Neural progenitor cell (in vitro differentiated cells): ENCODE data around the gene ARHGAP23. TPM values are rescaled to one million over a fixed set of nuclear protein-coding genes. Genes with fewer than 3 reads are reported as not detected.
"Not testable (repeated sequence)": the region's sequence is repeated elsewhere in the genome, so short reads cannot be mapped to it uniquely, and the experiment has no call there.

ENCODE experiments used
- DNase-seq: peaks from one replicate; pipeline ENCODE4 v3.0.0-alpha.2; 2016; ENCODE audit warnings: low spot score
- H2AFZ ChIP-seq: fragments of 200-600 bp; sonication (generic); replicated peaks from 2 replicates; pipeline ENCODE4 v1.6.1; 2016; ENCODE audit warnings: antibody characterized with exemption
- H3F3A ChIP-seq: fragments of 200-600 bp; sonication (generic); 2 replicates; pipeline ENCODE4 v1.6.1; 2016; ENCODE audit warnings: antibody characterized with exemption, low read depth
- H3K27ac ChIP-seq: fragments of 200-600 bp; sonication (generic); 2 replicates; pipeline ENCODE4 v1.5.1; 2016; ENCODE audit warnings: mild to moderate bottlenecking
- H3K27me3 ChIP-seq: fragments of 200-600 bp; sonication (generic); 2 replicates; pipeline ENCODE4 v1.6.1; 2016; ENCODE audit warnings: mild to moderate bottlenecking, moderate library complexity
- H3K36me3 ChIP-seq: fragments of 200-600 bp; sonication (generic); 2 replicates; pipeline ENCODE4 v1.5.1; 2016
- H3K4me1 ChIP-seq: fragments of 200-600 bp; sonication (generic); 2 replicates; pipeline ENCODE4 v1.6.1; 2016; ENCODE audit warnings: mixed run types
- H3K4me2 ChIP-seq: fragments of 200-600 bp; sonication (generic); 2 replicates; pipeline ENCODE4 v1.6.1; 2016
- H3K4me3 ChIP-seq: fragments of 200-600 bp; sonication (generic); 2 replicates; pipeline ENCODE4 v1.5.1; 2016
- H3K79me2 ChIP-seq: fragments of 200-600 bp; sonication (generic); 2 replicates; pipeline ENCODE4 v1.6.1; 2016; ENCODE audit warnings: low read depth
- H3K9ac ChIP-seq: fragments of 200-600 bp; sonication (generic); 2 replicates; pipeline ENCODE4 v1.6.1; 2016
- H3K9me3 ChIP-seq: fragments of 200-600 bp; sonication (generic); 2 replicates; pipeline ENCODE4 v1.5.1; 2016; ENCODE audit warnings: low read depth
- H4K20me1 ChIP-seq: fragments of 200-600 bp; sonication (generic); 2 replicates; pipeline ENCODE4 v1.6.1; 2016; ENCODE audit warnings: low read depth
- H3K27ac Mint-ChIP-seq: 3 replicates; pipeline ENCODE4 v1.8.0; 2021; ENCODE audit warnings: mixed read lengths
- H3K27me3 Mint-ChIP-seq: 2 replicates; pipeline ENCODE4 v1.8.0; 2022; ENCODE audit warnings: low read depth, mild to moderate bottlenecking, inconsistent platforms, moderate library complexity, mixed read lengths; ENCODE audit not compliant: insufficient read depth
- H3K36me3 Mint-ChIP-seq: 3 replicates; pipeline ENCODE4 v1.8.0; 2021; ENCODE audit warnings: mixed read lengths
- H3K4me1 Mint-ChIP-seq: 3 replicates; pipeline ENCODE4 v1.8.0; 2021; ENCODE audit warnings: mixed read lengths
- H3K4me3 Mint-ChIP-seq: 3 replicates; pipeline ENCODE4 v1.8.0; 2021; ENCODE audit warnings: mild to moderate bottlenecking, moderate library complexity, mixed read lengths
- H3K9me3 Mint-ChIP-seq: 3 replicates; pipeline ENCODE4 v1.8.0; 2020; ENCODE audit warnings: mixed read lengths
- EZH2 ChIP-seq: fragments of 200-600 bp; sonication (generic); IDR thresholded peaks from 2 replicates; pipeline ENCODE4 v1.6.1; 2017; ENCODE audit warnings: antibody characterized with exemption, mild to moderate bottlenecking, moderate library complexity
- EZH2phosphoT487 ChIP-seq: fragments of 200-600 bp; sonication (generic); IDR thresholded peaks from 2 replicates; pipeline ENCODE4 v1.6.1; 2017; ENCODE audit warnings: antibody characterized with exemption
- total RNA-seq: library from RNA; depleted of rRNA; stranded (reverse); fragments of >200 nt; gene quantifications from 2 replicates; pipeline ENCODE4 v1.2.3, GENCODE V29; 2015; ENCODE audit warnings: low replicate concordance
- TF ChIP-seq, protein P1 (sequence below): fragments of 200-600 bp; sonication (generic); IDR thresholded peaks from 2 replicates; pipeline ENCODE4 v1.5.1; 2017; ENCODE audit warnings: antibody characterized with exemption, mild to moderate bottlenecking

ARHGAP23 gene
- total RNA-seq, 1 donor from 2014 or later: 6.1 TPM

DNA sequence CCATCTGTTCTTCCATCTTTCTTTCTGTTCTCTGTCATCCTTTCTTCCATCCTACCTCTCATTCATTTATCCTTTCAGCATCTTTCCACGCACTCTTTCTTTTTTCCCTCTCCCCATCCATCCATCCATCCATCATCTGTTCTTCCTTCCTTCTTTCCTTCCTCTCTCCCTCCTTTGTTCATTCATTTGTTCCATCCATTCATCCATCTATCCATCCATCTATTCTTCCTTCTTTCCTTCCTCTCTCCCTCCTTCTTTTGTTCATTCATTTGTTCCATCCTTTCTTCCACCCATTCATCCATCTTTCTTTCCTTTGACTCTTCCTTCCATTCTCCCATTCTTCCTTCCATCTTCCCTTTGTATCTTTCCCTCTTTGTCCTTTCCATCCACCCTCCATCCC lies 39.2 kb downstream of the ARHGAP23 start:
- Histone ChIP-seq H3K27ac (no peak overlapping the region), H2AFZ (no peak overlapping the region), H3K9me3 (no peaks in the 10 kb centered on the region), H3K27me3 (no peaks in the 10 kb centered on the region), H3F3A (no peaks in the 10 kb centered on the region), H3K9ac (no peak overlapping the region), H3K4me2 (no peak overlapping the region), H3K4me1 (peaks cover 6% of the 10 kb centered on the region), H3K4me3 (no peak overlapping the region), H3K79me2 (no peaks in the 10 kb centered on the region), H4K20me1 (no peaks in the 10 kb centered on the region), H3K36me3 (no peaks in the 10 kb centered on the region)
- DNase-seq: no peak
- H3K36me3 Mint-ChIP-seq: peaks cover 5% of the 10 kb centered on the region
- H3K4me1 Mint-ChIP-seq: peaks cover 19% of the 10 kb centered on the region
- TF ChIP-seq EZH2: no peak
- TF ChIP-seq, protein P1, sequence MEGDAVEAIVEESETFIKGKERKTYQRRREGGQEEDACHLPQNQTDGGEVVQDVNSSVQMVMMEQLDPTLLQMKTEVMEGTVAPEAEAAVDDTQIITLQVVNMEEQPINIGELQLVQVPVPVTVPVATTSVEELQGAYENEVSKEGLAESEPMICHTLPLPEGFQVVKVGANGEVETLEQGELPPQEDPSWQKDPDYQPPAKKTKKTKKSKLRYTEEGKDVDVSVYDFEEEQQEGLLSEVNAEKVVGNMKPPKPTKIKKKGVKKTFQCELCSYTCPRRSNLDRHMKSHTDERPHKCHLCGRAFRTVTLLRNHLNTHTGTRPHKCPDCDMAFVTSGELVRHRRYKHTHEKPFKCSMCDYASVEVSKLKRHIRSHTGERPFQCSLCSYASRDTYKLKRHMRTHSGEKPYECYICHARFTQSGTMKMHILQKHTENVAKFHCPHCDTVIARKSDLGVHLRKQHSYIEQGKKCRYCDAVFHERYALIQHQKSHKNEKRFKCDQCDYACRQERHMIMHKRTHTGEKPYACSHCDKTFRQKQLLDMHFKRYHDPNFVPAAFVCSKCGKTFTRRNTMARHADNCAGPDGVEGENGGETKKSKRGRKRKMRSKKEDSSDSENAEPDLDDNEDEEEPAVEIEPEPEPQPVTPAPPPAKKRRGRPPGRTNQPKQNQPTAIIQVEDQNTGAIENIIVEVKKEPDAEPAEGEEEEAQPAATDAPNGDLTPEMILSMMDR: no peak
- TF ChIP-seq EZH2phosphoT487: no peak
- H3K4me3 Mint-ChIP-seq: no peak overlapping the region
- peaks cover 7% of the 10 kb centered on the region for H3K27me3 Mint-ChIP-seq
- peaks cover 3% of the 10 kb centered on the region for H3K9me3 Mint-ChIP-seq
- no peak overlapping the region for H3K27ac Mint-ChIP-seq

DNA sequence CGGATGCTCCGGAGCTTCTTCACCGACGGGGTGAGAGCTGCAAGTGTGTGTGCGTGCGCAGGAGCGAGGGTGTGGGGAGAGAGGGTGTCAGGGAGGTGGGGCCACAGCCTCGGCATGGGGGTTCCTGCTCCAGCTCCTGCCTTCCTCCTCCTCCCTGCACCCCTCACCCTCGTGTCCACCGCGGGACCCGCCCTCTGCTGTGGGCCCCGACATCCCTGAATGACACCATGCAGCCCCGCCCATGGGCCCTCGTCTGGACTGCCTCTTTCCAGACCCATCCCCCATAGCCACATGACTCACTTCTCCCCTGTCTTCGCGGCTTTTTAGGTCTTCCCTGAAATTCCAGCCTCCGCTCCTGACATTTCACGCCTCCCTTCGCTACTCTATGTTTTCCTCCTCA lies 41.6 kb downstream of the ARHGAP23 start:
- Histone ChIP-seq H3K9me3 (no peaks in the 10 kb centered on the region), H3K27me3 (no peaks in the 10 kb centered on the region), H3K79me2 (no peaks in the 10 kb centered on the region), H2AFZ (no peak overlapping the region), H3K9ac (no peak overlapping the region), H3K4me3 (no peak overlapping the region), H3K4me1 (peaks cover under 1% of the 10 kb centered on the region), H3K36me3 (no peaks in the 10 kb centered on the region), H3K27ac (no peak overlapping the region), H3F3A (no peaks in the 10 kb centered on the region), H4K20me1 (no peaks in the 10 kb centered on the region), H3K4me2 (no peak overlapping the region)
- no peak overlapping the region for H3K4me3 Mint-ChIP-seq
- no peak for DNase-seq
- H3K27me3 Mint-ChIP-seq: peaks cover 2% of the 10 kb centered on the region
- H3K4me1 Mint-ChIP-seq: peaks cover 12% of the 10 kb centered on the region
- no peak for TF ChIP-seq EZH2
- TF ChIP-seq, protein P1: no peak
- TF ChIP-seq EZH2phosphoT487: no peak
- no peak overlapping the region for H3K27ac Mint-ChIP-seq
- no peaks in the 10 kb centered on the region for H3K36me3 Mint-ChIP-seq
- H3K9me3 Mint-ChIP-seq: no peaks in the 10 kb centered on the region

DNA sequence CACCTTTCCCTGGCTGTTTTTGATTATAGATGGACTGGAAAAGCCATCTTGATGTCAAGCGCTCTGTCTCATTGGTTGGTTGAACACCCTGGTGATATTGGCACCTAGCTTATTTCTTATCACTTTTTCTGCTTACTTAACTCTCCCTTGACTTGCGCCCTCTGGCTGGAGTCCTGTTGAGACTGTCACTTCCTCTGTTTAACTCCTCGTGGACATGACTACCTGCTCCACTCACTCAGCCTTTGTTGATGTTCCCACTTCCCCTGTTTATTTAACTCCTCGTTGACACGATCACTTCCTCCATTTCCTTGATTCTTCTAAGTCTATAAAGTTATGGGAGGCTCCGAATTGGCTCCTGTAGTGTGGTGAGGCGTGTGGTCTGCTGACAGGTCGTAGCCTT lies 43.0 kb downstream of the ARHGAP23 start:
- not testable (repeated sequence) for H3K27ac ChIP-seq, H3K4me1 ChIP-seq, H3K27me3 Mint-ChIP-seq, DNase-seq, H3K9me3 ChIP-seq, H3K4me3 Mint-ChIP-seq, H2AFZ ChIP-seq, H4K20me1 ChIP-seq, H3K79me2 ChIP-seq, H3K4me3 ChIP-seq, H3K4me2 ChIP-seq, H3K36me3 Mint-ChIP-seq, H3K27ac Mint-ChIP-seq, H3K27me3 ChIP-seq, H3K9me3 Mint-ChIP-seq, H3F3A ChIP-seq, H3K36me3 ChIP-seq, H3K9ac ChIP-seq
- peaks cover 11% of the 10 kb centered on the region for H3K4me1 Mint-ChIP-seq

DNA sequence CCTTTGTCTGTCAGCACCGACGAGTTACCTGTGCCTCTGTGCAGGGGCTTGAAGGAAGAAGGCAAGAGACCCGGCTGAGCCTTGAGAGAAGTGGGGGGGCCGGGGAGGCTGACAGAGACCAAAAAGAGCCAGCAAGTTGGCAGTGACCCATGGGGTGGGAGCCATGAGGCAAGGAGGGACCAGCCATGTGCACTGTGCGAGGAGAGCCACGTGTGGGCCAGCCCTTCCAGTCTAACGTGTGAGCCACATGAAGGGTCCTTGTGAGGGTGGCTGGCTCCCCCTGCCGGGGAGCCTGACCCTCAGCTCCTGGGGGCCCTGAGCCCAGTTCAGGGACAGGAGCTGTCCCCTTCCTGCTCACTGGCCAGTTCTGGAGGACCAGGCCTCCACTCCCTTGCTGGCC lies 46.4 kb downstream of the ARHGAP23 start:
- H3K36me3 ChIP-seq, H3K27me3 ChIP-seq: not testable (repeated sequence)

More for the DNA sequence above, 46.4 kb downstream of the ARHGAP23 start:
- not testable (repeated sequence) for H3K9me3 Mint-ChIP-seq, H4K20me1 ChIP-seq, H3K9me3 ChIP-seq, H3K4me1 ChIP-seq, H3K36me3 Mint-ChIP-seq, H3K27ac Mint-ChIP-seq, H3K27me3 Mint-ChIP-seq, H3K4me2 ChIP-seq, H3K4me3 Mint-ChIP-seq, H3K27ac ChIP-seq, H3K79me2 ChIP-seq, H2AFZ ChIP-seq, H3F3A ChIP-seq, H3K9ac ChIP-seq, H3K4me3 ChIP-seq
- peak; percentile 48 for DNase-seq
- TF ChIP-seq, protein P1: peak; percentile 45
- H3K4me1 Mint-ChIP-seq: peaks cover 13% of the 10 kb centered on the region
